Chondrocyte (in vitro differentiated cells): ENCODE results near the gene TBC1D10A. TPM values are rescaled to one million over a fixed set of nuclear protein-coding genes. Genes with fewer than 3 reads are reported as not detected.

Source experiments
- DNase-seq: peaks from one replicate; pipeline ENCODE4 v3.0.0; 2021; ENCODE audit warnings: mixed read lengths, low spot score
- H3K27ac Mint-ChIP-seq: one replicate; pipeline ENCODE4 v1.8.0; 2021; ENCODE audit warnings: mild to moderate bottlenecking, moderate library complexity, mixed read lengths; ENCODE audit not compliant: unreplicated experiment
- H3K27me3 Mint-ChIP-seq: 2 replicates; pipeline ENCODE4 v1.8.0; 2021; ENCODE audit warnings: low read depth, mixed read lengths
- H3K36me3 Mint-ChIP-seq: 2 replicates; pipeline ENCODE4 v1.8.0; 2021; ENCODE audit warnings: low read depth, mixed read lengths
- H3K4me1 Mint-ChIP-seq: 2 replicates; pipeline ENCODE4 v1.8.0; 2021; ENCODE audit warnings: low read depth, mild to moderate bottlenecking, mixed read lengths
- H3K4me3 Mint-ChIP-seq: one replicate; pipeline ENCODE4 v1.8.0; 2021; ENCODE audit warnings: mild to moderate bottlenecking, moderate library complexity, mixed read lengths; ENCODE audit not compliant: unreplicated experiment
- H3K9me3 Mint-ChIP-seq: 2 replicates; pipeline ENCODE4 v1.8.0; 2021; ENCODE audit warnings: low read depth, mixed read lengths
- CTCF ChIP-seq: fragments of 200-600 bp; sonication (generic); IDR thresholded peaks from 2 replicates; pipeline ENCODE4 v1.5.0; 2021; ENCODE audit warnings: antibody characterized with exemption, mild to moderate bottlenecking, moderate library complexity
- total RNA-seq: library from RNA; stranded (reverse); gene quantifications from 3 replicates; pipeline ENCODE4 v1.2.1, GENCODE V29; 2021

Gene TBC1D10A
- total RNA-seq, 1 donor from 2014 or later, result 26.9 TPM

GRCh38 chr22:30263883-30264282 is 62.9 kb downstream of the TBC1D10A start:
- Mint-ChIP-seq H3K9me3 (no peaks in the 10 kb centered on the region), H3K27ac (no peak overlapping the region), H3K36me3 (no peaks in the 10 kb centered on the region), H3K4me3 (no peak overlapping the region), H3K27me3 (no peaks in the 10 kb centered on the region), H3K4me1 (peaks cover 6% of the 10 kb centered on the region)
- TF ChIP-seq CTCF, result no peak
- DNase-seq, result no peak

GRCh38 chr22:30262917-30263741 is 63.6 kb downstream of the TBC1D10A start:
- H3K27me3 Mint-ChIP-seq, result no peaks in the 10 kb centered on the region
- peak overlapping the region; percentile 56 for H3K4me3 Mint-ChIP-seq
- no peak overlapping the region for H3K27ac Mint-ChIP-seq
- peaks cover 6% of the 10 kb centered on the region for H3K4me1 Mint-ChIP-seq
- no peaks in the 10 kb centered on the region for H3K9me3 Mint-ChIP-seq
- TF ChIP-seq CTCF, result peak; percentile 100
- no peak for DNase-seq
- no peaks in the 10 kb centered on the region for H3K36me3 Mint-ChIP-seq

GRCh38 chr22:30262112-30262511 is 64.6 kb downstream of the TBC1D10A start:
- Mint-ChIP-seq H3K27ac (no peak overlapping the region), H3K4me3 (no peak overlapping the region), H3K27me3 (no peaks in the 10 kb centered on the region), H3K4me1 (peaks cover 6% of the 10 kb centered on the region), H3K36me3 (no peaks in the 10 kb centered on the region), H3K9me3 (no peaks in the 10 kb centered on the region)
- TF ChIP-seq CTCF, result no peak
- DNase-seq, result no peak

- no peaks in the 10 kb centered on the region for H3K27me3 Mint-ChIP-seq
- H3K36me3 Mint-ChIP-seq, result no peaks in the 10 kb centered on the region
- peaks cover 7% of the 10 kb centered on the region for H3K4me1 Mint-ChIP-seq
- H3K27ac Mint-ChIP-seq, result no peak overlapping the region
- H3K9me3 Mint-ChIP-seq, result no peaks in the 10 kb centered on the region
- no peak for DNase-seq
- no peak for TF ChIP-seq CTCF
- no peak overlapping the region for H3K4me3 Mint-ChIP-seq
Observed at GRCh38 chr22:30261134-30261533, 65.6 kb downstream of the TBC1D10A start.

- no peak for DNase-seq
- Mint-ChIP-seq H3K27ac (no peak overlapping the region), H3K4me1 (peaks cover 10% of the 10 kb centered on the region), H3K36me3 (no peaks in the 10 kb centered on the region), H3K9me3 (no peaks in the 10 kb centered on the region), H3K27me3 (no peaks in the 10 kb centered on the region), H3K4me3 (no peak overlapping the region)
- no peak for TF ChIP-seq CTCF
Observed at GRCh38 chr22:30260682-30261081, 66.1 kb downstream of the TBC1D10A start.
